NCI-H345 treated with DMSO at 0.1 percent for 48 hours (cell line): Measurements from ENCODE around the gene CCDC3.
A peak's percentile ranks its signal among the peaks of the same experiment; 100 is the strongest.
"Not testable (repeated sequence)": the region's sequence is repeated elsewhere in the genome, so short reads cannot be mapped to it uniquely, and the experiment has no call there.

Experiments
- DNase-seq: peaks from one replicate; lab custom pipeline; 2025; ENCODE audit not compliant: unreplicated experiment; lab: John Stamatoyannopoulos, UW

CCDC3 gene

GRCh38 chr10:12896251-12896650 is 105.3 kb downstream of the CCDC3 start:
- no peak for DNase-seq

GRCh38 chr10:12892924-12893323 is 108.6 kb downstream of the CCDC3 start:
- DNase-seq, result no peak

GRCh38 chr10:12890958-12891357 is 110.6 kb downstream of the CCDC3 start:
- no peak for DNase-seq

GRCh38 chr10:12888470-12888869 is 113.0 kb downstream of the CCDC3 start:
- no peak for DNase-seq

GRCh38 chr10:12887780-12888179 is 113.7 kb downstream of the CCDC3 start:
- no peak for DNase-seq

- DNase-seq, result no peak
Measured at GRCh38 chr10:12884851-12885250, 116.7 kb downstream of the CCDC3 start.

- DNase-seq, result no peak
Measured at GRCh38 chr10:12880423-12880822, 121.1 kb downstream of the CCDC3 start.

- DNase-seq, result no peak
Measured at GRCh38 chr10:12877150-12877549, 124.4 kb downstream of the CCDC3 start.

- no peak for DNase-seq
Measured at GRCh38 chr10:12876266-12876665, 125.2 kb downstream of the CCDC3 start.

- no peak for DNase-seq
Measured at GRCh38 chr10:12875100-12875499, 126.4 kb downstream of the CCDC3 start.

GRCh38 chr10:12874501-12874900 is 127.0 kb downstream of the CCDC3 start:
- DNase-seq, result no peak

- DNase-seq, result no peak
Measured at GRCh38 chr10:12873172-12873571, 128.3 kb downstream of the CCDC3 start.

GRCh38 chr10:12872577-12872976 is 128.9 kb downstream of the CCDC3 start:
- DNase-seq, result no peak

- no peak for DNase-seq
Measured at GRCh38 chr10:12869427-12869826, 132.1 kb downstream of the CCDC3 start.

GRCh38 chr10:12868229-12868628 is 133.3 kb downstream of the CCDC3 start:
- DNase-seq, result no peak

- not testable (repeated sequence) for DNase-seq
Measured at GRCh38 chr10:12865515-12865914, 136.0 kb downstream of the CCDC3 start.

- no peak for DNase-seq
Measured at GRCh38 chr10:12862459-12862858, 139.1 kb downstream of the CCDC3 start.

GRCh38 chr10:12854988-12855387 is 146.5 kb downstream of the CCDC3 start:
- no peak for DNase-seq

GRCh38 chr10:12852687-12853086 is 148.8 kb downstream of the CCDC3 start:
- DNase-seq, result no peak

GRCh38 chr10:12849319-12850181 is 152.0 kb downstream of the CCDC3 start:
- peak; percentile 64 for DNase-seq

- no peak for DNase-seq
Measured at GRCh38 chr10:12848439-12849173, 152.9 kb downstream of the CCDC3 start.

GRCh38 chr10:12847361-12847975 is 154.0 kb downstream of the CCDC3 start:
- no peak for DNase-seq
